GM23338 (cell line): ENCODE measurements around the gene AGR3. TPM values are rescaled to one million over a fixed set of nuclear protein-coding genes. Genes with fewer than 3 reads are reported as not detected.

Source experiments
- polyA plus RNA-seq: library from polyadenylated mRNA; unstranded; fragments of >200 nt; fragmentation: Nextera tagmentation; extraction: Ambion mirVana; gene quantifications from 2 replicates; pipeline ENCODE4 v1.2.1, GENCODE V29; 2016
- small RNA-seq: library from RNA; depleted of rRNA; stranded (forward); fragments of <200 nt; gene quantifications from one replicate; pipeline ENCODE3, GENCODE V24; 2014; ENCODE audit warnings: low replicate concordance
- total RNA-seq: library from RNA; depleted of rRNA; stranded (reverse); fragments of >200 nt; shearing (Covaris generic); gene quantifications from 2 replicates; pipeline ENCODE4 v1.2.3, GENCODE V29; 2014; rRNA removed

AGR3 gene
- total and polyA plus RNA-seq, 2 experiments from 2014 or later = not detected

Small RNAs within 50 kb of the gene (small RNA-seq; reads per million reads assigned to genes)
- not detected for gene AC098592.2

Other genes starting within 250 kb of the AGR3 start
- gene ANKMY2, start 236.2 kb downstream of the AGR3 start, total RNA-seq = 9.2 and 9.5 TPM in 2 replicates
- 3.1 and 4.4 TPM in 2 replicates for gene ANKMY2, start 236.2 kb downstream of the AGR3 start, polyA plus RNA-seq
- 95.3 and 108 TPM in 2 replicates for gene BZW2, start 235.8 kb downstream of the AGR3 start, total RNA-seq
- gene BZW2, start 235.8 kb downstream of the AGR3 start, polyA plus RNA-seq = 83.9 and 88.8 TPM in 2 replicates
- 27.6 and 28.8 TPM in 2 replicates for gene TSPAN13, start 128.2 kb downstream of the AGR3 start, total RNA-seq
- 40.9 and 42.5 TPM in 2 replicates for gene TSPAN13, start 128.2 kb downstream of the AGR3 start, polyA plus RNA-seq
- gene AGR2, start 77.0 kb downstream of the AGR3 start, total RNA-seq = not detected in 2 replicates
- not detected in 2 replicates for gene AGR2, start 77.0 kb downstream of the AGR3 start, polyA plus RNA-seq